Prostate gland (tissue), 2 donors: Measurements from ENCODE around the gene ADAMTS17.

ENCODE experiments used
- CTCF ChIP-seq, 4 experiments: fragments of 200-600 bp in 2 of 4; fragments of 450-650 bp in 2 of 4; sonication (generic) in 2 of 4; IDR thresholded peaks; 1 replicate in 3 of 4; 2 replicates in 1 of 4; pipeline ENCODE4 v1.5.1; 2016 to 2019; ENCODE audit warnings: antibody characterized with exemption in 4 of 4, mild to moderate bottlenecking in 2 of 4, moderate library complexity in 2 of 4
- POLR2A ChIP-seq: fragments of 450-650 bp; IDR thresholded peaks from one replicate; pipeline ENCODE4 v1.6.1; 2016; ENCODE audit warnings: antibody characterized with exemption, mild to moderate bottlenecking

- no peak for TF ChIP-seq CTCF (IDR thresholded peaks at IDR 0.05)
- no peak for TF ChIP-seq POLR2A
Observed at GRCh38 chr15:99954361-99955180, 387.2 kb downstream of the ADAMTS17 start.
